Heart left ventricle (tissue), 16 donors: Measurements from ENCODE around the gene PARP15. TPM values are rescaled to one million over a fixed set of nuclear protein-coding genes. Genes with fewer than 3 reads are reported as not detected.

Experiments used
- ATAC-seq, 4 donors: fragments of 200-7000 bp; cut with Tn5 transposase; one replicate each; pipeline ENCODE4 v1.9.1; 2020 to 2022; ENCODE audit warnings: moderate library complexity in 4 of 4, mild to moderate bottlenecking in 3 of 4, moderate number of reproducible peaks in 1 of 4
- DNase-seq, 5 donors: peaks; one replicate each; pipeline ENCODE4 v3.0.0-alpha.2; 2020
- H3K27ac ChIP-seq, 12 donors: fragments of 200-600 bp; sonication (generic) in 4 of 12; one replicate each; pipeline versions ENCODE4 v1.5.0 to v1.8.0; 2016 to 2022; ENCODE audit warnings: mild to moderate bottlenecking in 2 of 12
- H3K27me3 ChIP-seq, 9 donors: fragments of 200-600 bp; sonication (generic) in 2 of 9; one replicate each; pipeline versions ENCODE4 v1.5.1 to v1.8.0; 2016 to 2022; ENCODE audit warnings: mild to moderate bottlenecking in 3 of 9
- H3K36me3 ChIP-seq, 9 donors: fragments of 200-600 bp; sonication (generic) in 2 of 9; one replicate each; pipeline versions ENCODE4 v1.5.0 to v1.8.0; 2018 to 2022; ENCODE audit warnings: mild to moderate bottlenecking in 2 of 9
- H3K4me1 ChIP-seq, 12 donors: fragments of 200-600 bp; sonication (generic) in 4 of 12; one replicate each; pipeline versions ENCODE4 v1.5.0 to v1.8.0; 2016 to 2022; ENCODE audit warnings: mild to moderate bottlenecking in 3 of 12
- H3K4me3 ChIP-seq, 12 donors: fragments of 200-600 bp; sonication (generic) in 4 of 12; one replicate each; pipeline versions ENCODE4 v1.5.0 to v1.8.0; 2017 to 2022; ENCODE audit warnings: mild to moderate bottlenecking in 9 of 12, moderate library complexity in 4 of 12
- H3K9me3 ChIP-seq, 12 donors: fragments of 200-600 bp; sonication (generic) in 4 of 12; one replicate each; pipeline versions ENCODE4 v1.5.0 to v1.8.0; 2016 to 2022; ENCODE audit warnings: mild to moderate bottlenecking in 1 of 12
- CTCF ChIP-seq, 12 donors: fragments of 200-600 bp; sonication (generic) in 4 of 12; IDR thresholded peaks; one replicate each; pipeline versions ENCODE4 v1.5.0 to v1.8.0; 2018 to 2022; ENCODE audit warnings: antibody characterized with exemption in 12 of 12, mild to moderate bottlenecking in 5 of 12
- POLR2A ChIP-seq, 2 donors: fragments of 450-650 bp; IDR thresholded peaks; one replicate each; pipeline ENCODE4 v1.6.1; 2017; ENCODE audit warnings: antibody characterized with exemption in 2 of 2, mild to moderate bottlenecking in 2 of 2, moderate library complexity in 2 of 2
- WGBS, 4 donors: extraction: QIAGEN DNeasy Blood & Tissue Kit in 2 of 4; methylation state at CpG; one replicate each; pipeline versions ENCODE4 v1.1.5 to v1.1.7; 2013 to 2018; 5-methylcytosine and 5-hydroxymethylcytosine counted together
- intact Hi-C, 10 donors: fragments of 100-400 bp; cut with DNase I; formaldehyde crosslinking; loops; one replicate each; pipeline versions ENCODE4 v1.11.1 to v1.14.2; 2022
- polyA plus RNA-seq, 2 donors: library from polyadenylated mRNA; stranded (reverse); fragments of 200-250 nt; gene quantifications; one replicate each; pipeline ENCODE4 v1.2.3, GENCODE V29; 2013
- total RNA-seq, 9 donors: library from RNA; depleted of rRNA in 2 of 9; stranded (reverse); fragments of >200 nt in 2 of 9; fragmentation: NEBNext Ultra II Directional in 3 of 9; extraction: Animal tissue kit (Norgen Biotek cat#: 25700) in 3 of 9; gene quantifications; one replicate each; pipeline versions ENCODE4 v1.1.0 to v1.2.4, GENCODE V29; 2016 to 2023
- donor health status: ischemic (EF 13 %, LVEDD 7.1; RV severe dilation, severe dysfunction).
- donor health status: healthy with polysubstance abuse.
- donor health status: DM: no; HTN: yes; CAD: no.
- donor health status: DM: no; HTN: no; CAD: no.
- donor health status: ischemic (EF 25% LVEDD 6.9; RV normal size, moderate dysfunction).
- donor health status: ischemic (EF 25% LVEDD 5.7; RV mildly dilated, moderate dysfunction).
- donor health status: healthy.
- donor health status: DM: yes; HTN: yes; CAD: no.
- donor health status: ischemic (EF 35%, LVEDD 5.7; RV mildly dilated, moderate dysfunction).
- donor health status: nonischemic (EF 11% LVEDD 7.7; RV severe dilation, severe dysfunction).
- donor health status: DM: yes; HTN: yes; CAD: no.
- donor health status: PGD.
- donor health status: ischemic (EF 29% LVEDD 5.4; RV normal size, mild dysfunction).
- donor health status: nonischemic (EF 23%, LVEDD 6.1; RV moderate dilation, normal function).

The PARP15 gene
- total and polyA plus RNA-seq, 11 donors: 0.21 to 2.9 (median 0.67) TPM

DNA sequence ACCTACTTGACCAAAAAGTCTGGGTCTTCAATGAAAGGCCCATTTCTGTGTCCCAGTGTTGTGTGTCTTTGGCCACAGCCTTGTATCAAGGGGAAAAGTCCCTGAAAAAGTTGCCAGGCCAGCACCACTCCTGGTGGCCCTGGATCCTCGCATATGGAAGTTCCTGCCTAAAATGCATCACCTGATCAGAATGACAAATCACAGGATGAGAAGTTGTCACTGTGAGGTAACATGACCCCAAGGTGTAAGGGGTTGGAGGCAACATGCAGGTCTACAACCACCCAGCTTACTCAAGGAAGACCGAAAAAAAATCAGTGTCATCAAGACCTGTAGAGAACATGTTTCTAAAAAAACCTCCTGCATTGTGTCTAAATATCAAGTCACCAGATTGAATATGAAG, 25.6 kb downstream of the PARP15 start:
- no peak for ATAC-seq
- intact Hi-C loops: no loop called here
- DNase-seq: no peak
- H3K27me3 ChIP-seq: no peaks in the 10 kb centered on the region
- no peaks in the 10 kb centered on the region for H3K36me3 ChIP-seq
- WGBS, 4 donors: 81 to 87% (median 83%) methylated on average over 2 of the region's 2 CpGs
- no peaks in the 10 kb centered on the region for H3K9me3 ChIP-seq
- H3K27ac ChIP-seq: no peak overlapping the region
- H3K4me1 ChIP-seq: no peaks in the 10 kb centered on the region
- TF ChIP-seq CTCF (IDR thresholded peaks at IDR 0.05) (no peak), POLR2A (IDR thresholded peaks at IDR 0.05) (no peak)
- no peak overlapping the region for H3K4me3 ChIP-seq

- TF ChIP-seq CTCF (IDR thresholded peaks at IDR 0.05) (no peak), POLR2A (IDR thresholded peaks at IDR 0.05) (no peak)
- H3K27me3 ChIP-seq: no peaks in the 10 kb centered on the region
- no peaks in the 10 kb centered on the region for H3K9me3 ChIP-seq
- H3K36me3 ChIP-seq: no peaks in the 10 kb centered on the region
- no peak overlapping the region for H3K27ac ChIP-seq
- 45 to 61% (median 51%) methylated on average over 4 of the region's 4 CpGs for WGBS, 4 donors
- DNase-seq: no peak
- intact Hi-C loops: no loop called here
- no peak overlapping the region for H3K4me3 ChIP-seq
- no peak for ATAC-seq
- H3K4me1 ChIP-seq: peaks cover 0 to 14% (median 0%) of the 10 kb centered on the region in 12 donors
Measured at GRCh38 chr3:122606330-122606729, 28.9 kb downstream of the PARP15 start.

DNA sequence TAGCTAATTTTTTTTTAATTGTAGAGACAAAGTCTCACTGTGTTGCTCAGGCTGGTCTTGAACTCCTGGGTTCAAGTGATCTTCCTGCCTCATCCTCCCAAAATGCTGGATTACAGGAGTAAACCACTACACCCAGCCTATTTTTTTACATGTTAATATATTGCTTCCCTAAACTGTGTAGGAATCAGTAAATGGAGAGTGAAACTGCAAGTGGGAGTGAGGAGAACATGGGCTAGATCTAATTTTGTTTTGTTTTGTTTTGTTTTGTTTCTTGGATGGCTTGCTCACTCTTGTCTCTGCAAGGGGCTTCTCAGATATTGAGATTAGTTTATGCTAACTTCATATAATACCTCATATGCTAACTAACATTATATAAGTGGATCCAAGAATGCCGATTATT, 31.5 kb downstream of the PARP15 start:
- TF ChIP-seq POLR2A (IDR thresholded peaks at IDR 0.05) (no peak), CTCF (IDR thresholded peaks at IDR 0.05) (no peak)
- 92 to 99% (median 93%) methylated on average over 1 of the region's 1 CpG for WGBS, 4 donors
- Histone ChIP-seq H3K9me3 (no peaks in the 10 kb centered on the region), H3K4me3 (no peak overlapping the region), H3K27me3 (no peaks in the 10 kb centered on the region), H3K27ac (peak overlapping the region in 1 of 12 donors; percentile 69), H3K36me3 (no peaks in the 10 kb centered on the region), H3K4me1 (peaks cover 0 to 14% (median 0%) of the 10 kb centered on the region in 12 donors)
- intact Hi-C loops: no loop called here
- ATAC-seq (no peak), DNase-seq (no peak)

DNA sequence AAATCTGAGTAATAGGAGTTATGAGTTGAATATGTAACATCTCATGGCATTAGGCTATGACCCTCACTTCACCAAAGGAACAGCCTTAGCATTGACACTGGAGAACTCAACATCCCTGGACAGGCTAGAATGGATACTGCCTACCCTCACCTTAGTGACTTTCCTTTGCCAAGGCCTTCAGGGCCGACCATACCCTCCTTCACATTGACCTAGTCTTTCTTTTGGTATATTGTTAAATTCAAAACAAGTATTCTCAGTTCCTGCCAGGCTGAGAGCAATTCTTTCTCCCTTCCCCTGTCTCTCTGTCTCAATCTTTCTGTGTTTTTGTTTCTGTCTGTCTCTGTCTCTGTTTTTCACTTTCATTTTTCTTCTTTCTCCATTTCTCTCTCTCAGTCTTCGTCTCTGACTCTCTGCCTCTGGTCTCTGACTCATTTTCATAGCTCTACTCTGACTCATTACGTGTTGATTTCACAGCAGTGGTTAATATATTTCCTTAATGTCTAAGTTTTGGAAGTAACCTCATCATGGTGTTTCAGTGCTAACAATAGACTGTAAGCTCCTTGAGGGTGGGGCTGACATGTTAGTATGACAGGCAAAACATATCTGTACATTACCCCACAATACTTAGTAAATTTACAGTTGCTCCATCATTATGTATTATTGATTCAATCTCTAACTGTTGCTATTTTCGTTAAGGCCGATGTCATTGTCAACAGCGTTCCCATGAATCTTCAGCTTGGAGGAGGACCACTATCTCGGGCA, 32.5 kb downstream of the PARP15 start:
- TF ChIP-seq POLR2A (IDR thresholded peaks at IDR 0.05) (no peak), CTCF (IDR thresholded peaks at IDR 0.05) (no peak)
- H3K27me3 ChIP-seq: no peaks in the 10 kb centered on the region
- intact Hi-C loops: no loop called here
- DNase-seq (no peak), ATAC-seq (no peak)
- peak overlapping the region in 1 of 12 donors; percentile 69 for H3K27ac ChIP-seq
- no peak overlapping the region for H3K4me3 ChIP-seq
- H3K9me3 ChIP-seq: no peaks in the 10 kb centered on the region
- 78 to 86% (median 84%) methylated on average over 7 of the region's 7 CpGs for WGBS, 4 donors
- H3K4me1 ChIP-seq: peaks cover 0 to 14% (median 0%) of the 10 kb centered on the region in 12 donors
- H3K36me3 ChIP-seq: no peaks in the 10 kb centered on the region
